Activated CD8-positive, alpha-beta T cell treated with anti-CD3 and anti-CD28 coated beads for 36 hours (primary cell): ENCODE measurements around the gene MAGI2. TPM values are rescaled to one million over a fixed set of nuclear protein-coding genes. Genes with fewer than 3 reads are reported as not detected.
"Not testable (repeated sequence)": the region's sequence is repeated elsewhere in the genome, so short reads cannot be mapped to it uniquely, and the experiment has no call there.

Experiments
- ATAC-seq: fragments of 200-7000 bp; cut with Tn5 transposase; one replicate; pipeline ENCODE4 v1.10.0; 2021; ENCODE audit warnings: mild to moderate bottlenecking, moderate library complexity
- CTCF ChIA-PET: fragments of 350-600 bp; sonication (Branson Sonifier 250); formaldehyde crosslinking; loops from one replicate; lab custom pipeline; 2021; ENCODE audit warnings: antibody characterized with exemption; lab: Charles Lee
- POLR2A ChIA-PET: fragments of 350-600 bp; sonication (Branson Sonifier 250); formaldehyde crosslinking; loops from one replicate; lab custom pipeline; 2021; ENCODE audit warnings: antibody characterized with exemption; lab: Charles Lee
- DNase-seq: peaks from one replicate; pipeline ENCODE4 v3.0.0-alpha.2; 2020
- H3K27ac Mint-ChIP-seq: one replicate; pipeline ENCODE4 v1.8.0; 2021; ENCODE audit warnings: mild to moderate bottlenecking, mixed read lengths
- H3K27me3 Mint-ChIP-seq: one replicate; pipeline ENCODE4 v1.8.0; 2021; ENCODE audit warnings: mixed read lengths
- H3K36me3 Mint-ChIP-seq: one replicate; pipeline ENCODE4 v1.8.0; 2021; ENCODE audit warnings: low read depth, mixed read lengths
- H3K4me1 Mint-ChIP-seq: one replicate; pipeline ENCODE4 v1.8.0; 2021; ENCODE audit warnings: low read depth, mixed read lengths
- H3K4me3 Mint-ChIP-seq: one replicate; pipeline ENCODE4 v1.8.0; 2021; ENCODE audit warnings: mild to moderate bottlenecking, moderate library complexity, mixed read lengths
- H3K9me3 Mint-ChIP-seq: one replicate; pipeline ENCODE4 v1.8.0; 2021; ENCODE audit warnings: mixed read lengths
- intact Hi-C: fragments of 100-400 bp; cut with micrococcal nuclease; formaldehyde crosslinking; loops from one replicate; pipeline ENCODE4 v1.10.0; 2022
- total RNA-seq, 2 experiments: library from RNA; stranded (reverse); gene quantifications; one replicate each; pipeline ENCODE4 v1.2.3, GENCODE V29; 2021
- TF ChIP-seq, protein P1 (sequence below): fragments of 200-600 bp; IDR thresholded peaks from one replicate; pipeline ENCODE4 v1.8.0; 2022; ENCODE audit warnings: antibody characterized with exemption, mild to moderate bottlenecking

The MAGI2 gene
- total RNA-seq, 2 experiments from 2014 or later: 0.04 to 0.09 TPM

DNA sequence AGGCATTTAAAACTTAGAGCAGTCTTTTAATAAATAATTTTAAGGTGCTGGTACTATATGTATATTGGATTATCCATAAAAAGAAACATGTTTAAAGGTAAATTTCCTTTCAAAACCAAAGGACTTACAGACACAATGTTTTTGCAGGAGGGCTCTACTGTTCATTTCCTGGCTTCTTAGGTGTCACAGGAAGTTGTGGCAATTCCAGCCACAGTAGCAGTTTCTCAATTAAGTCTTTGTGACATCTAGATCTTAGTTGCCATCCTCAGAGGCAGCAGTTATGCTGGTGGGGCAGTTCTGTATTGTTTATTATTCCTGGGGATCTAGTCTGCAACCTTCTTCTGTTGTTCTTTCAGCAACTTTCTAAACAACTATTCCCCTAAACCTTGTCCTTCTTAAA lies 460.1 kb downstream of the MAGI2 start:
- Mint-ChIP-seq H3K27me3 (no peaks in the 10 kb centered on the region), H3K27ac (no peak overlapping the region), H3K4me1 (no peaks in the 10 kb centered on the region), H3K9me3 (peaks cover 1% of the 10 kb centered on the region), H3K4me3 (no peak overlapping the region), H3K36me3 (no peaks in the 10 kb centered on the region)
- CTCF ChIA-PET: no interaction called here
- TF ChIP-seq, protein P1, sequence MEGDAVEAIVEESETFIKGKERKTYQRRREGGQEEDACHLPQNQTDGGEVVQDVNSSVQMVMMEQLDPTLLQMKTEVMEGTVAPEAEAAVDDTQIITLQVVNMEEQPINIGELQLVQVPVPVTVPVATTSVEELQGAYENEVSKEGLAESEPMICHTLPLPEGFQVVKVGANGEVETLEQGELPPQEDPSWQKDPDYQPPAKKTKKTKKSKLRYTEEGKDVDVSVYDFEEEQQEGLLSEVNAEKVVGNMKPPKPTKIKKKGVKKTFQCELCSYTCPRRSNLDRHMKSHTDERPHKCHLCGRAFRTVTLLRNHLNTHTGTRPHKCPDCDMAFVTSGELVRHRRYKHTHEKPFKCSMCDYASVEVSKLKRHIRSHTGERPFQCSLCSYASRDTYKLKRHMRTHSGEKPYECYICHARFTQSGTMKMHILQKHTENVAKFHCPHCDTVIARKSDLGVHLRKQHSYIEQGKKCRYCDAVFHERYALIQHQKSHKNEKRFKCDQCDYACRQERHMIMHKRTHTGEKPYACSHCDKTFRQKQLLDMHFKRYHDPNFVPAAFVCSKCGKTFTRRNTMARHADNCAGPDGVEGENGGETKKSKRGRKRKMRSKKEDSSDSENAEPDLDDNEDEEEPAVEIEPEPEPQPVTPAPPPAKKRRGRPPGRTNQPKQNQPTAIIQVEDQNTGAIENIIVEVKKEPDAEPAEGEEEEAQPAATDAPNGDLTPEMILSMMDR: no peak
- intact Hi-C loops: no loop called here
- DNase-seq: no peak
- POLR2A ChIA-PET: no interaction called here
- ATAC-seq: no peak

DNA sequence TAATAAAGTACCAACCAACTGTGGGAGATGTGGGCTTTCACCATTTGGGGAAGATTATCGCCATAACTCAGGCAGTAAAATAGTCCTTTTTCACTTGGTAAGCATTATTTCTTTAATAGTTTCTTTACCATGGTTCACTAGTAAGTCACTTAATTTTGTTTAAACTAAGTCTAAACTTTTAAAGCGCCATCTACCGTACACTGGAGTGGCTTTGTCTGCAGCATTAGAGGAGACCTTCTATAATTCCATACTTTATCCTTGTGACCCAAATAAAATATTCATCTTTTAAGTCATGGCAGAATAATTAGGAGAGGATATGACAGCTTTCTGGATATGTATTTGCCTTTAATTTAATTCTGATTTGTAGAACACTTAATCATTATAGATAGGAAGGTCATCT lies 468.0 kb downstream of the MAGI2 start:
- ATAC-seq (no peak), DNase-seq (no peak)
- intact Hi-C loops: no loop called here
- H3K9me3 Mint-ChIP-seq: peaks cover 1% of the 10 kb centered on the region
- no peak overlapping the region for H3K4me3 Mint-ChIP-seq
- TF ChIP-seq, protein P1: no peak
- no peak overlapping the region for H3K27ac Mint-ChIP-seq
- ChIA-PET CTCF (no interaction called here), POLR2A (no interaction called here)
- no peaks in the 10 kb centered on the region for H3K36me3 Mint-ChIP-seq
- no peaks in the 10 kb centered on the region for H3K4me1 Mint-ChIP-seq
- H3K27me3 Mint-ChIP-seq: no peaks in the 10 kb centered on the region

DNA sequence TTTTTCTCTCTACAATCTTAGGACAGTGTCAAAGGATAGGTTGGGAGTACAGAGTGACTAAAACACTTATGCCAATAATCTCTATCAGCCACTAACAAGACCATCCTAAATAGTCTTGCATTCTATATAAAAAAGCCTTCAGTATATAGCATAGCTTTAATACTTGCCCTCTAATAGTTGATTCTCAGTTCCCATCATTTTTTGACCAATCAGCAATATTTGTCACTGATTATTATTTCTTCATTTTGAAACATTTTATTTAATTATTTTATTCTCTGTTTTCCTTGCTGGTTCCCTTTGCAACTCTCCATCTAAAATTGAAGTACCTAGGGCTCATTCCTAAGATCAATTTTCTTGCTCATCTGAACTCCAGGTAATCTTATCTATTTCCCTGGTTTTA lies 470.0 kb downstream of the MAGI2 start:
- ChIA-PET POLR2A (no interaction called here), CTCF (no interaction called here)
- H3K27ac Mint-ChIP-seq: no peak overlapping the region
- ATAC-seq (no peak), DNase-seq (no peak)
- intact Hi-C loops: no loop called here
- TF ChIP-seq, protein P1: no peak
- H3K27me3 Mint-ChIP-seq: no peaks in the 10 kb centered on the region
- no peak overlapping the region for H3K4me3 Mint-ChIP-seq
- no peaks in the 10 kb centered on the region for H3K36me3 Mint-ChIP-seq
- no peaks in the 10 kb centered on the region for H3K9me3 Mint-ChIP-seq
- H3K4me1 Mint-ChIP-seq: no peaks in the 10 kb centered on the region

DNA sequence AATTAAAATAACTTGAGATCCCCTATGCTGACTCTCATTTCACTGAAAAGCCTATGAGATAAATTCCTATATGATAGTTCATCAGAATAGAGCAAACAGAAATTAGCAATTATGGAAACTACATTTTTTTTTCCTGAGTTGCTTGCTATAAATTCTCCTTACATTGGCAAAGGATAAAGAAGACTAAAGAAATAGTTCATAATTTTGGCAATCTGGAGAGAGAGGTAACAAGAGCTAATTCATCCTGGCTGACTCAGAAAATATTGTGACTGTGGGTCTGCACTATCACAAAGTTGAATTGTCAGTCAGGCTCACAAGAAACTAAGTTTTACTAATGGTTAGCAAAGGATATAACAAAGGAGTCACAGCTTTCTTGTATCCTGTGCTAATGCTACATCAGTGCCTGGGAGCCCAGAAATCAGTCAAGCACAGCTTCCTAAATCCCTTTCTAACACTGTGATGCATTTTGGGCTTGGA lies 483.0 kb downstream of the MAGI2 start:
- Mint-ChIP-seq H3K36me3 (no peaks in the 10 kb centered on the region), H3K9me3 (peaks cover 3% of the 10 kb centered on the region), H3K27ac (no peak overlapping the region), H3K27me3 (no peaks in the 10 kb centered on the region), H3K4me1 (no peaks in the 10 kb centered on the region), H3K4me3 (no peak overlapping the region)
- CTCF ChIA-PET: no interaction called here
- intact Hi-C loops: no loop called here
- no peak for ATAC-seq
- POLR2A ChIA-PET: no interaction called here
- DNase-seq: no peak
- TF ChIP-seq, protein P1: no peak

DNA sequence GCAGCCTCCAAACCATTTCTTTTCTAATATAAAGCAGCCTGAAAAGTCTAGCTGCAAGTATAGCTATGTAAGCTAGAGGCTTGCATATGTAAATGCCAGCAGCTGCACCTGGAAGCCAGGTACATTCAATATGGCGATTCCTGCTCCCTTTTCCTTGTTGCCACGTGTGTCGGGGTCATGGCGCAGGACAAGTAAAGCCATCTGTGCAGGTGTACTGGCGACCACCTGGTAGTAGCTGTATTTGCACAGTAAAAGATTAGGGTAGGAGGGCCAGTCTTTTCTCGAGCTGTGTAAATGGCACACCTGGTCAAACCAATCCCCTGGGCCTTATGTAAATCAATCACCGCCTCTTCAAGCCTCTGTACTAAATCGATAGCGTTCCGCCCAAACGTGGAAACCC lies 484.5 kb downstream of the MAGI2 start:
- Mint-ChIP-seq H3K36me3 (no peaks in the 10 kb centered on the region), H3K4me1 (no peaks in the 10 kb centered on the region), H3K4me3 (no peak overlapping the region), H3K27ac (no peak overlapping the region), H3K9me3 (peaks cover 3% of the 10 kb centered on the region), H3K27me3 (no peaks in the 10 kb centered on the region)
- intact Hi-C loops: no loop called here
- POLR2A ChIA-PET: no interaction called here
- TF ChIP-seq, protein P1: no peak
- ATAC-seq (no peak), DNase-seq (no peak)
- CTCF ChIA-PET: no interaction called here

DNA sequence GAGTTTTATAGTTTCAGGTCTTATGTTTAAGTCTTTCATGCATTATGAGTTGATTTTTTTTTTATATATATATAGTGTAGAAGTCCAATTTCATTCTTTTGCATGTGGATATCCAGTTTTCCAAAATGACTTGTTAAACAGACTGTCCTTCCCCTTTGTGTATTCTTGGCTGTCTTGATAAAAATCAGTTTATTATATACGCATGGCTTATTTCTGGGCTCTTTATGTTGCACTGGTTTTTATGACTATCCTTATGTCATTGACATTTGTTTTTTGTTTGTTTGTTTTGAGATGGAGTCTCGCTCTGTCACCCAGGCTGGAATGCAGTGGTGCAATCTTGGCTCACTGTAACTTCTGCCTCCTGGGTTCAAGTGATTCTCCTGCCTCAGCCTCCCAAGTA lies 485.9 kb downstream of the MAGI2 start:
- H3K36me3 Mint-ChIP-seq, H3K9me3 Mint-ChIP-seq, H3K4me3 Mint-ChIP-seq, CTCF ChIA-PET, POLR2A ChIA-PET, intact Hi-C loops, H3K4me1 Mint-ChIP-seq, ATAC-seq, H3K27me3 Mint-ChIP-seq, H3K27ac Mint-ChIP-seq, DNase-seq: not testable (repeated sequence)
